RCC 7860 (cell line): ENCODE results near the gene TMEM242.
"Not testable (repeated sequence)": the region's sequence is repeated elsewhere in the genome, so short reads cannot be mapped to it uniquely, and the experiment has no call there.

ENCODE experiments used
- DNase-seq: peaks from one replicate; pipeline ENCODE4 v3.0.0-alpha.2; 2015; ENCODE audit warnings: low spot score
- FAIRE-seq: peaks from 2 replicates; lab custom pipeline; 2012; peaks lifted over from hg19 to GRCh38; lab: Jason Lieb, UNC

TMEM242 gene

DNA sequence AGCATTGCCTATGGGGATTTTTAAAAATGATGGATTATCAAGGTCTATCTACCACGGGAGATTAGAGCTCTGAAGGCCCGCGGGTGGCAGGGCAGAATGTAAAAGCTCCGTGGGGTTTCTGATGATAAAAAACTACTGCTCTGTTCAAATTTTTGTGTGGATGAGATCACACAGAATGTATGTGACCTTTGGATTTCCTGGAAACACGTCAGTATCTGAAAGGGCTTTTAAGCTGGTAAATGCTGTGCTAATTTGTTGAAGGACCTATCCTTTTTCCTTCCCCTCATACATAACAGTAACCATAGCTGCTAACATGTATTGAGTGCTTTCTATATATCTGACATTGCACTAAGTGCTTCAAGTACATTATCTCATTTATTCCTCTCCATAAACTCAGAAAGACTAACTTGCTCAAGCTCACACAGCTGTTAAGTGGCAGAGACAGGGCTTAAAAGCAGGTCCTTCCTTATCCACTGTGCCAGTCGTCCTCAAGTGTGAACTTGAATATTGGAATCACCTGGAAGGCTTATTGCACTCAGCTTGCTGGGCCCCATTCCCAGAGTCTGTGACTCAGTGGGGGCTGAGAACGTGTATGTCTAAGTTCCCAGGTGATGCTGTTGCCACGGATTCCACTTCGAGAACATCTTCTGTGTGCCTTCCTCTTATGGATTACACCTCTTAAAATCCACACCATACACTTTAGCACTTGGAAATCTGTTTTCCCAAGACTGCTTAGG lies 1.9 kb upstream of the TMEM242 start:
- FAIRE-seq (no peak), DNase-seq (no peak)

DNA sequence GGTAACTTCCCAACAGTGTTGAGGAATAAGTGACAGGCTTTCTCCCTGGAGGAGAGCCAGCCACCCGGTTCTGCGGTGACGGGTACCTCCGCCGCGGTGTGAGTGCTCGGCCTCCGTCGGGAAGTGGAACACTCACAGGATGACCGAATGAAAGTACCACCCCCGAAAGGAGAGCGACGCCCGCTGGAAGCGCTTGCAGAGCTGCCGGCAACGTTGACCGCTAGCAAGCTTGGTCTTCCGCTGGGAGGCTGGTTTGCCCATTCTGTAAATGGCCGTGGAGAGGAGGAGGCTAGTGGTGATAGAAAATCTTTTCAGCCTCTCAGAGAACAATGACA lies 614 bp upstream of the TMEM242 start:
- FAIRE-seq = no peak

GRCh38 chr6:157322792-157323254 lies 496 bp downstream of the TMEM242 start:
- FAIRE-seq (no peak), DNase-seq (peak; percentile 59)

More for the DNA sequence above, 614 bp upstream of the TMEM242 start:
- peak; percentile 56 for DNase-seq

- FAIRE-seq = no peak
- peak; percentile 68 for DNase-seq
Observed at GRCh38 chr6:157316871-157317814, 6.2 kb downstream of the TMEM242 start.

GRCh38 chr6:157314705-157315321 lies 8.5 kb downstream of the TMEM242 start:
- DNase-seq = peak; percentile 55
- no peak for FAIRE-seq

DNA sequence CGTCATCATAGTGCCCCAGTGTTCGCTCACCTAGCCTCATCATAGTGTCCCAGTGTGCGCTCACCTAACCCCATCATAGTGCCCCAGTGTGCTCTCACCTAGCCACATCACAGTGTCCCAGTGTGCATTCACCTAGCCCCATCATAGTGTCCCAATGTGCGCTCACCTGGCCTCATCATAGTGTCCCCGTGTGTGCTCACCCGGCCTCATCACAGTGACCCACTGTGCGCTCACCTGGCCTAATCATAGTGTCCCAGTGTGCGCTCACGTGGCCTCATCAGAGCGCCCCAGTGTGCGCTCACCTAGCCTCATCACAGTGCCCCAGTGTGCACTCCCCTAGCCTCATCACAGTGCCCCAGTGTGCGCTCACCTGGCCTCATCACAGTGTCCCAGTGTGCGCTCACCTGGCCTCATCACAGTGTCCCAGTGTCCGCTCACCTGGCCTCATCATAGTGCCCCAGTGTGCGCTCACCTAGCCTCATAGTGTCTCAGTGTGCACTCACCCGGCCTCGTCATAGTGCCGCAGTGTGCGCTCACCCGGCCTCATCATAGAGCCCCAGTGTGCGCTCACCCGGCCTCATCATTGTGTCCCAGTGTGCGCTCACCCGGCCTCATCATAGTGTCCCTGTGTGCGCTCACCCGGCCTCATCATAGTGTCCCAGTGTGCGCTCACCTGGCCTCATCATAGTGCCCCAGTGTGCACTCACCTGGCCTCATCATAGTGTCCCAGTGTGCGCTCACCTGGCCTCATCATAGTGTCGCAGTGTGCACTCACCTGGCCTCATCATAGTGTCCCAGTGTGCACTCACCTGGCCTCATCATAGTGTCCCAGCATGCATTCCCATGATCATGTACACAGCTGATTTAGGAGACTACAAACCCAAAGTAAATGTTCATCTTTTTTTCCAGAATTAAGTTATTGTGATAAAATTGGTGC lies 9.5 kb downstream of the TMEM242 start:
- no peak for FAIRE-seq

DNA sequence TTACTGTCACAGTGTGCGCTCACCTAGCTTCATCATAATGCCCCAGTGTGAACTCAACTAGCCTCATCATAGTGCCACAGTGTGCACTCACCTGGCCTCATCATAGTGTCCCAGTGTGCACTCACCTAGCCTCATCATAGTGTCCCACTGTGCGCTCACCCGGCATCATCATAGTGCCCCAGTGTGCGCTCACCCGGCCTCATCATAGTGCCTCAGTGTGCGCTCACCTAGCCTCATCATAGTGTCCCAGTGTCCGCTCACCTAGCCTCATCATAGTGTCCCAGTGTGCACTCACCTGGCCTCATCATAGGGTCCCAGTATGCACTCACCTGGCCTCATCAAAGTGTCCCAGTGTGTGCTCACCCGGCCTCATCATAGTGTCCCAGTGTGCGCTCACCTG lies 10.6 kb downstream of the TMEM242 start:
- no peak for DNase-seq
- FAIRE-seq = no peak

More for the DNA sequence above, 9.5 kb downstream of the TMEM242 start:
- no peak for DNase-seq

GRCh38 chr6:157310693-157311092 lies 12.6 kb downstream of the TMEM242 start:
- DNase-seq, FAIRE-seq: not testable (repeated sequence)

- no peak for DNase-seq
- FAIRE-seq = no peak
Observed at GRCh38 chr6:157307661-157308060, 15.7 kb downstream of the TMEM242 start.

DNA sequence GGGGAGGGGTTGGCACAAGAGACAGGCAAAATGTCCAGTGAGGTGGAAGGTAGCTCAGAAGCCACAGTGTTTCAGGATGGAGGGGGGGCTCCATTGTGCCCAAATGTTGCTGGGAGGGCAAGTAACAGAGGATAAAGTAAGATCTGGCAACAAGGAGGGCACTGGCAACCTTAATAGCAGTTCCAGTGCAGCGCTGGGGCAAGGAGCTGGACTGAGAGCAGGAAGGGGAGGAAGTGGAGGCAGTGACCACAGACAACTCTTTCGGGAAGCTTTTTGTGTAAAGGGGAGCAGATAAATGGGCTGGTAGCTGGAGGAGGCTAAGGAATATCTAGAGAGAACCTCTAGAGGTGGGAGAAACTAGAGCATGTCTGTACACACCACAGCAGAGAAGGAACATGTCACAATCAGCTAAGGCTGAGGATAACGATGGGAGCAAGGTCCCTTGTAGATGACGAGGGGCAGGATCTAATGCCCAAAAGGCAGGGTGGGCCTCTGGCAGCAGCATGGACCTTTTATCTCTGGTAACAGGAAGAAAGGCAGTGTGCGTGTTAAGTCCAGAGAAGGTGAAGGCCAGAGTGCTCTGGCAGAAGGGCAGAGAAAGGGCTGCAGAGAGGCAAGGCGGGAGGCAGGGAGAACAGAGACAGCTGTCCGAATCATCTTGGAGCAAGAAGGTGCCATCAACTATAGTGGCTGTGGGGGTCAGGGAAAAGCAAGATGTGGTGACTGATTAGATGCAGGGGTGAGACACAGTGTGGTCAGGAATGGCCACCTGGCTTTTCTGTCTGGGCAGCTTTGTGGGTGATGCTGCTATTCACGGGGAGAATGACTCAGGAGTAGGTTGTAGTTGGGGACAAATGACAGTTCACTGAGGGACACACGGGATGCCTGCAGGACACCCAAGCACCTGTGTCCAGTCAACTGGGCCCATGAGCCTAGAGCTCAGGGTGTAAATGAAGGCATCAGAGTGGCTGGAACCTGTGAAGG lies 17.4 kb downstream of the TMEM242 start:
- DNase-seq (no peak), FAIRE-seq (no peak)

DNA sequence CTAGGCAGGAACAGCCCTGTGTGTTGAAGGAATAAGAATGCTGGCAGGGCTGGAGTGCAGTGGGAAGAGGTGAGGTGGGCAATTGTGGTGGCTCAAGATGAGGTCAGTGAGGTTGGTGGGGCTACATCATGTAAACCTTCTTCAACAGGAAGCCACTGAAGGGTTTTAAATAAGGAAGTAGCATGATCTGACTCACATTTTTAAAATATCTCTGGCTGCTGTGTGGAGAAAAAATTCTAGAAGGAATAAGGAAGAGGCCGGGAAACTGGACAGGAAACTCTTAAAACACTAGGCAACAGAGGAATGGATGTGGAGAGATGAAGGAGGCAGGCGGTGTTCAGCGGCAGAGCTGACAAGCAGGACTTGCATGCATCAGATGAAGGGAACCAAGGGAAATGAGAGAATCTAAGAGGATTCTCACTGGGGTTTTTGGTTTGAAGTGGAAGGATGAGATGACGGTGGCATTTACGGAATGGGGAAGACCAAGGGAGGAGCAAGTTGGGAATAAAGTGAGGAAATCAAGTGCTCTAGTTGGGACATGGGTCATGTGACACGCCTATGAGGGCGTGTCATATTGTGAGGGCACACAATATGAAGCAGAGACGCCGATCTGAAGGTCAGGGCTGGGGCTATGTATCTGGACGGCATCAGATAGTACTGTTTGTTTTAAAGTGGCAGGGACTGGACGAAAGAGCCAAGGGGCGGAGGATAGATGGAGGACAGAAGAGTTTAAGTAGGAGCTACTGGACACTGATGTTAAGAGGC lies 18.2 kb downstream of the TMEM242 start:
- no peak for FAIRE-seq
- DNase-seq = peak; percentile 48

GRCh38 chr6:157302736-157303135 lies 20.6 kb downstream of the TMEM242 start:
- no peak for DNase-seq

DNA sequence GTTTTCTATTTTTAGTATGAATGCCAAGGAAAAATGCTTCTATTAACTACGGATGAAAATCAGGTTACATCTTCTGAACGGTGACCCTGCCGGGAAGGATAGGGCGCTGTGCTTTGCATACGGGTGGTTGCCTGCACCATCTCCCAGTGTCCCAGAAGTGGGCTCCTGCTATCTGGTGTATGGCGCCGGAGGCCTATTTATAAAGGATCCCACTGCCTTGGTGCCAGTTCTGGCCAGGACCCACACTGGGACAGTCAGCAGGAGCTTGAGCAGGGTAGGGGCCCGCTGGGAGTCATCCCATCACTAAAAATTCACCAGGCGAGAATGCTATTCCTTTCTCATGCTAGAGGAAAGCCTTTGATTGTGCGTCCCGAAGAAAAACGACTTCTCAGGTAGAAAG lies 22.9 kb downstream of the TMEM242 start:
- DNase-seq (no peak), FAIRE-seq (no peak)

More at GRCh38 chr6:157302736-157303135, 20.6 kb downstream of the TMEM242 start:
- no peak for FAIRE-seq

GRCh38 chr6:157300006-157300405 lies 23.3 kb downstream of the TMEM242 start:
- no peak for FAIRE-seq
- no peak for DNase-seq

GRCh38 chr6:157298216-157298724 lies 25.0 kb downstream of the TMEM242 start:
- no peak for FAIRE-seq
- DNase-seq = no peak

DNA sequence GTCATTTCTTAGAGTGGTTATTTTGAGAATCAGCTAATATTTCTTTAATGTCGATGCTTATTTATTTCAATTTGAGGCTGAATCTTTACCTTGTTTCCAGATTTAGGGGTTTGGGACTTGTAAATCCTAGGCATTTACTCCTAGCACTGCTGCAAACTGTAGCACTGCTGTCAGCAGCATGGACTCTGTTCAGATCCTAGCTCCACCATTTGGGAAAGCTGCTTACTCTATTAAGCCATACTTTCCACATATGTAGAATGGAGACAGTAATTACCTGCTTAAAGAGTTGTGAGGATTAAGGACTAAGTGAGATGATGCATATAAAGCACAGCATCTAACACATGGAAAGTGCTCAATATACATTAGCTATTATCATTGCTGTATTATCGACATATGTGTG lies 28.7 kb downstream of the TMEM242 start:
- DNase-seq (no peak), FAIRE-seq (no peak)

GRCh38 chr6:157293780-157294179 lies 29.5 kb downstream of the TMEM242 start:
- FAIRE-seq (no peak), DNase-seq (no peak)

- FAIRE-seq (no peak), DNase-seq (no peak)
Observed at GRCh38 chr6:157292202-157292601, 31.1 kb downstream of the TMEM242 start.
